Measurements from ENCODE around the gene EIPR1. TPM values are rescaled to one million over a fixed set of nuclear protein-coding genes. Genes with fewer than 3 reads are reported as not detected.

EIPR1 gene
- total RNA-seq, 1 experiment from 2014 or later = 40.4 TPM

DNA sequence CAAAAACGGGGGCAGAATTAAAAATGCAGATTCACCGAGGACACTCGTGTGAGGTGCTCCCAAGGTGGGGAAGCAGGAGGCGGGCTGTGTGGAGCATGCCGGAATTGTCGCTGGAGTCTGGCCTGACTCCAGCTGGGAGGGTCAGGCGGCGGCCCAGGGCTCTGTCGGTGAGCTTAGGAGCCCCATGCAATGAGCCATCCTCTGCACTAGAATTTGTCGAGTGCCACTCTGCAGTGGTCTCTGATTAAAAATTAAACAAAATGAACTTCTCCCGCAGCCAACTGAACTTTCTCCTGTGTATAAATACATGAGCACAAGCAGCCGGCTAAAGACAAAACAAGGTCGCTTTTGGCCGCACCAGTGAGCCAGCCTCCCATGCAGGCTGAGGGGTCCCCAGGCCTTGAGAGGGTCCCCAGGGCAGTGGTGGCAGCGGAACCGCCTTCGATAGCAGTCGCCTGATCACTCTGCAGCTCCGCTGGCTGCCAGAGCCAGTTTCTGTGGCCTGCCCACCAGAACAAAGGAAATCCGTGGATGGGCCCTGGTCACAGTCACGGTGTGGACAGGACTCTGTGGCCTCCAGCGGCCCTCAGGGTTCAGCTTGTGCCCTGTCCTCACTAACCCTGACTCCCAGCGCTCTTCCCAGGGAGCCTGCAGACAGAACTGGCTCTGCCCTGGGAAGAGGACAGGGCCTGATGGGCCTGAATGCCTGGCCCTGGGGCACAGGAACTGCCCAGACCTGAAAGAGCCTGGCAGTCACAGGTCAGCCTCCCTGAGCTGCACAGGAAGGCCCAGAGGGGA lies 201.3 kb downstream of the EIPR1 start:
- H3K79me2 ChIP-seq (ENCODE audit: low read length) = 0 out of 2 replicates have a peak, but pooled peaks cover 5% of the 10 kb centered on the region

DNA sequence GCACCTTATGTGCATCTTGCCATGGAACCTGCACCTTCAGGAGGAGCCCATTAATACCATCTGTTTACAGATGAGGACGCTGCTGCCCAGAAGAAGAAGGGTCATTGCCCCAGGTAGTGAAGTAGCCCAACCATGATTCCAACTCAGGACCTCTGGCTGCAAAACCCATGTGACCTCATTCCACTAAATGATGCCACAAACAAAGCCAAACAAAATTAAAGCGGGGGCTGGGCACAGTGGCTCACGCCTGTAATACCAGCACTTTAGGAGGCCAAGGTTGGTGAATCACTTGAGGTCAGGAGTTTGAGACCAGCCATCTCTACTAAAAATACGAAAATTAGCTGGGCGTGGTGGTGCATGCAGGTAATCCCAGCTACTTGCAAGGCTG lies 202.1 kb downstream of the EIPR1 start:
- no peak overlapping the region for H3K4me2 ChIP-seq (ENCODE audit: low read depth, low read length, poor library complexity, severe bottlenecking)
- no peaks in the 10 kb centered on the region for H4K20me1 ChIP-seq (ENCODE audit: insufficient read depth, low read depth, low read length)
- H3K4me3 ChIP-seq (ENCODE audit: low read length) = no peak overlapping the region
- H3K27ac ChIP-seq (ENCODE audit: low read length) = no peak overlapping the region
- no peak for DNase-seq
- no peaks in the 10 kb centered on the region for H3K36me3 ChIP-seq (ENCODE audit: insufficient read depth, low read length)
- no peaks in the 10 kb centered on the region for H3K4me1 ChIP-seq (ENCODE audit: low read length)
- H3K9me2 ChIP-seq (replicated peaks; ENCODE audit: insufficient read depth, low read length) = no peaks in the 10 kb centered on the region
- 0 out of 2 replicates have a peak, but pooled peaks cover 4% of the 10 kb centered on the region for H3K79me2 ChIP-seq (ENCODE audit: low read length)
- H3K27me3 ChIP-seq (ENCODE audit: low read length) = no peaks in the 10 kb centered on the region
- H3K9me3 ChIP-seq (ENCODE audit: low read length) = no peaks in the 10 kb centered on the region
- H2AFZ ChIP-seq (ENCODE audit: low read length) = no peak overlapping the region
- H3K9ac ChIP-seq (ENCODE audit: low read length) = no peak overlapping the region

More for the DNA sequence above, 201.3 kb downstream of the EIPR1 start:
- no peaks in the 10 kb centered on the region for H3K36me3 ChIP-seq (ENCODE audit: insufficient read depth, low read length)
- H3K9ac ChIP-seq (ENCODE audit: low read length) = no peak overlapping the region
- no peaks in the 10 kb centered on the region for H3K9me3 ChIP-seq (ENCODE audit: low read length)
- H3K27me3 ChIP-seq (ENCODE audit: low read length) = no peaks in the 10 kb centered on the region
- DNase-seq = no peak
- H3K4me1 ChIP-seq (ENCODE audit: low read length) = no peaks in the 10 kb centered on the region
- H3K27ac ChIP-seq (ENCODE audit: low read length) = no peak overlapping the region
- no peak overlapping the region for H2AFZ ChIP-seq (ENCODE audit: low read length)
- no peak overlapping the region for H3K4me2 ChIP-seq (ENCODE audit: low read depth, low read length, poor library complexity, severe bottlenecking)
- no peaks in the 10 kb centered on the region for H4K20me1 ChIP-seq (ENCODE audit: insufficient read depth, low read depth, low read length)
- no peak overlapping the region for H3K4me3 ChIP-seq (ENCODE audit: low read length)
- H3K9me2 ChIP-seq (replicated peaks; ENCODE audit: insufficient read depth, low read length) = no peaks in the 10 kb centered on the region

DNA sequence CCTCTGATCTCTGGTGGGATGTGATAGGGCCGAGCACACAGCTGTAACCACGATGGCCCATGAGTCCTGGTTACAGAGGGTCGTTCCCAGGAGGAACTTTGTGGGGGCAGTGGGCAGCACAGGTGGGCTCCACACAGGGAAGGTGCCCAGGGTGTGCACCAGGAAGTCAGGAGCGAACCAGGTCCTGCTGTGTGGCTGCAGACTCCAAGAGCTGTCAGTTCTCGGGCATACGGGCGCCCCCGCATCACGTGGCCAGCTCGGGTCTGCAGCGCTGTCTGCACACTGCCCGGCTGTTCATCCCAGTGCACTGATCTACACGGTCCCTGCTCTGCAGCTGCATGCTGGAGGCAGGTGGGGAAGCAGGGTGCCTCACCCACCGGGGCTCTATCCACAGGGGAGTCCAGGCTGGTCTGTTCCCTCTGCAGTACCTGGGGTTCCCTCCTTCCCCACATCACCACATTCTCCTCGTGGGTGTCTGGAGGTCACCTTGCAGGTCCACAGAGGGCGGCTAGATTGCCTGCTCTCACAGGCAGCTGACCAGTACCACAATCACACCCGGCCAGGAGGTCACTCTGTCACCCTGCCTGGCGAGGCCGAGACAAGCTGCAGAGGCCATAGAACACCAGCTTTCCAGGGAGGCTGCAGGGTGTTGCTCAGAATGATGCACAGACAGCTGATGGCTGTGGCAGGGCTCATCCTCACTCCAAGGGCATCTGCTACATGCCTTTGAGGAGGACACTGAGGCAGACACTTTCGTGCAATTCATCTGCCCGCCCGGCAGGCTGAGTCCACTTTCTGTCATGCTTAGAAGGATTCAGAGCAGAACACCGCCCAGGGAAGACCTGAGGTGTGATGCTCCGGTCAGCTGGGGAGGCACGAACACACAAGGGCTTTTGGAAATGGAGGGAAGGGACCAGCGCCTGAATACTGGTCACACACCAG lies 202.7 kb downstream of the EIPR1 start:
- Histone ChIP-seq H3K79me2 (ENCODE audit: low read length) (no peaks in the 10 kb centered on the region), H3K27me3 (ENCODE audit: low read length) (no peaks in the 10 kb centered on the region), H3K4me1 (ENCODE audit: low read length) (no peaks in the 10 kb centered on the region)

GRCh38 chr2:3173031-3173430 lies 204.6 kb downstream of the EIPR1 start:
- H3K27ac ChIP-seq (ENCODE audit: low read length) = no peak overlapping the region
- no peaks in the 10 kb centered on the region for H4K20me1 ChIP-seq (ENCODE audit: insufficient read depth, low read depth, low read length)
- DNase-seq = no peak
- no peak overlapping the region for H2AFZ ChIP-seq (ENCODE audit: low read length)
- H3K9me2 ChIP-seq (replicated peaks; ENCODE audit: insufficient read depth, low read length) = no peaks in the 10 kb centered on the region
- H3K9me3 ChIP-seq (ENCODE audit: low read length) = no peaks in the 10 kb centered on the region
- H3K4me2 ChIP-seq (ENCODE audit: low read depth, low read length, poor library complexity, severe bottlenecking) = no peak overlapping the region
- H3K27me3 ChIP-seq (ENCODE audit: low read length) = no peaks in the 10 kb centered on the region
- H3K36me3 ChIP-seq (ENCODE audit: insufficient read depth, low read length) = no peaks in the 10 kb centered on the region
- no peak overlapping the region for H3K4me3 ChIP-seq (ENCODE audit: low read length)
- H3K9ac ChIP-seq (ENCODE audit: low read length) = no peak overlapping the region
- no peaks in the 10 kb centered on the region for H3K4me1 ChIP-seq (ENCODE audit: low read length)
- H3K79me2 ChIP-seq (ENCODE audit: low read length) = no peaks in the 10 kb centered on the region

More for the DNA sequence above, 202.7 kb downstream of the EIPR1 start:
- H3K36me3 ChIP-seq (ENCODE audit: insufficient read depth, low read length) = no peaks in the 10 kb centered on the region
- H3K9me2 ChIP-seq (replicated peaks; ENCODE audit: insufficient read depth, low read length) = no peaks in the 10 kb centered on the region
- H3K27ac ChIP-seq (ENCODE audit: low read length) = no peak overlapping the region
- no peaks in the 10 kb centered on the region for H4K20me1 ChIP-seq (ENCODE audit: insufficient read depth, low read depth, low read length)
- no peak overlapping the region for H3K4me2 ChIP-seq (ENCODE audit: low read depth, low read length, poor library complexity, severe bottlenecking)
- H2AFZ ChIP-seq (ENCODE audit: low read length) = no peak overlapping the region
- no peak overlapping the region for H3K4me3 ChIP-seq (ENCODE audit: low read length)
- no peaks in the 10 kb centered on the region for H3K9me3 ChIP-seq (ENCODE audit: low read length)
- DNase-seq = no peak
- no peak overlapping the region for H3K9ac ChIP-seq (ENCODE audit: low read length)

GRCh38 chr2:3172265-3172935 lies 205.2 kb downstream of the EIPR1 start:
- Histone ChIP-seq H2AFZ (ENCODE audit: low read length) (no peak overlapping the region), H3K4me2 (ENCODE audit: low read depth, low read length, poor library complexity, severe bottlenecking) (no peak overlapping the region), H3K27me3 (ENCODE audit: low read length) (no peaks in the 10 kb centered on the region), H3K36me3 (ENCODE audit: insufficient read depth, low read length) (no peaks in the 10 kb centered on the region), H3K27ac (ENCODE audit: low read length) (no peak overlapping the region), H3K9ac (ENCODE audit: low read length) (no peak overlapping the region), H4K20me1 (ENCODE audit: insufficient read depth, low read depth, low read length) (no peaks in the 10 kb centered on the region), H3K4me3 (ENCODE audit: low read length) (no peak overlapping the region), H3K4me1 (ENCODE audit: low read length) (no peaks in the 10 kb centered on the region), H3K79me2 (ENCODE audit: low read length) (no peaks in the 10 kb centered on the region), H3K9me3 (ENCODE audit: low read length) (no peaks in the 10 kb centered on the region), H3K9me2 (replicated peaks; ENCODE audit: insufficient read depth, low read length) (no peaks in the 10 kb centered on the region)
- DNase-seq = no peak

GRCh38 chr2:3171564-3172264 lies 205.9 kb downstream of the EIPR1 start:
- H3K36me3 ChIP-seq (ENCODE audit: insufficient read depth, low read length) = no peaks in the 10 kb centered on the region
- H3K79me2 ChIP-seq (ENCODE audit: low read length) = no peaks in the 10 kb centered on the region
- no peaks in the 10 kb centered on the region for H4K20me1 ChIP-seq (ENCODE audit: insufficient read depth, low read depth, low read length)
- no peaks in the 10 kb centered on the region for H3K4me1 ChIP-seq (ENCODE audit: low read length)
- H3K4me2 ChIP-seq (ENCODE audit: low read depth, low read length, poor library complexity, severe bottlenecking) = no peak overlapping the region
- no peak overlapping the region for H3K9ac ChIP-seq (ENCODE audit: low read length)
- H3K27ac ChIP-seq (ENCODE audit: low read length) = no peak overlapping the region
- no peak for DNase-seq
- no peaks in the 10 kb centered on the region for H3K27me3 ChIP-seq (ENCODE audit: low read length)
- H2AFZ ChIP-seq (ENCODE audit: low read length) = no peak overlapping the region
- no peaks in the 10 kb centered on the region for H3K9me3 ChIP-seq (ENCODE audit: low read length)
- H3K4me3 ChIP-seq (ENCODE audit: low read length) = no peak overlapping the region
- no peaks in the 10 kb centered on the region for H3K9me2 ChIP-seq (replicated peaks; ENCODE audit: insufficient read depth, low read length)

DNA sequence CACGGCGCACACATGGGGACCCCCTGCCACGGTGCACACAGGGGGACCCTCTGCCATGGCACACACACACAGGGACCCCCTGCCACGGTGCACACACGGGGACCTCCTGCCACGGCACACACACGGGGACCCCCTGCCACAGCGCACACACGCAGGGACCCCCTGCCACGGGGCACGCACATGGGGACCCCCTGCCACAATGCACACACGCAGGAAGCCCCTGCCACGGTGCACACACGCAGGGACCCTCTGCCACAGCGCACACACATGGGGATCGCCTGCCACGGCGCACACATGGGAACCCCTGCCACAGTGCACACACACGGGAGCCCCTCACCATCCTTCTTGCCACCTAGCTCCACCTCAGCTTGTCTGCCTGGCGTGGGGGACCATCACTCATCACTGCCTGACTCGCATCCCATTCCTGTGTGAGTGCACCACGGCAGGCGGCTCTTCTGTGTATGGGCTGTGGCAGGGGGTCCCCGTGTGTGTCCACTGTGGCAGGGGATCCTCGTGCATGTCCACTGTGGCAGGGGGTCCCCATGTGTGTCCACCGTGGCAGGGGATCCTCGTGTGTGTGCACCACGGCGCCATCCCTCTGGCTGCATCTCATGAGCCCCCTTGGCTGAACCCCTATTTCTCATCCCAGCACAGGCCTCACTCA lies 206.7 kb downstream of the EIPR1 start:
- Histone ChIP-seq H3K27ac (ENCODE audit: low read length) (no peak overlapping the region), H3K4me2 (ENCODE audit: low read depth, low read length, poor library complexity, severe bottlenecking) (no peak overlapping the region), H3K79me2 (ENCODE audit: low read length) (no peaks in the 10 kb centered on the region), H4K20me1 (ENCODE audit: insufficient read depth, low read depth, low read length) (no peaks in the 10 kb centered on the region), H3K36me3 (ENCODE audit: insufficient read depth, low read length) (no peaks in the 10 kb centered on the region), H3K4me1 (ENCODE audit: low read length) (no peaks in the 10 kb centered on the region), H3K9me2 (replicated peaks; ENCODE audit: insufficient read depth, low read length) (no peaks in the 10 kb centered on the region), H3K27me3 (ENCODE audit: low read length) (no peaks in the 10 kb centered on the region), H3K4me3 (ENCODE audit: low read length) (no peak overlapping the region), H3K9me3 (ENCODE audit: low read length) (no peaks in the 10 kb centered on the region), H3K9ac (ENCODE audit: low read length) (no peak overlapping the region), H2AFZ (ENCODE audit: low read length) (no peak overlapping the region)
- DNase-seq = no peak
